ENCODE results near the gene ERBIN.

- TF ChIP-seq, protein P1, sequence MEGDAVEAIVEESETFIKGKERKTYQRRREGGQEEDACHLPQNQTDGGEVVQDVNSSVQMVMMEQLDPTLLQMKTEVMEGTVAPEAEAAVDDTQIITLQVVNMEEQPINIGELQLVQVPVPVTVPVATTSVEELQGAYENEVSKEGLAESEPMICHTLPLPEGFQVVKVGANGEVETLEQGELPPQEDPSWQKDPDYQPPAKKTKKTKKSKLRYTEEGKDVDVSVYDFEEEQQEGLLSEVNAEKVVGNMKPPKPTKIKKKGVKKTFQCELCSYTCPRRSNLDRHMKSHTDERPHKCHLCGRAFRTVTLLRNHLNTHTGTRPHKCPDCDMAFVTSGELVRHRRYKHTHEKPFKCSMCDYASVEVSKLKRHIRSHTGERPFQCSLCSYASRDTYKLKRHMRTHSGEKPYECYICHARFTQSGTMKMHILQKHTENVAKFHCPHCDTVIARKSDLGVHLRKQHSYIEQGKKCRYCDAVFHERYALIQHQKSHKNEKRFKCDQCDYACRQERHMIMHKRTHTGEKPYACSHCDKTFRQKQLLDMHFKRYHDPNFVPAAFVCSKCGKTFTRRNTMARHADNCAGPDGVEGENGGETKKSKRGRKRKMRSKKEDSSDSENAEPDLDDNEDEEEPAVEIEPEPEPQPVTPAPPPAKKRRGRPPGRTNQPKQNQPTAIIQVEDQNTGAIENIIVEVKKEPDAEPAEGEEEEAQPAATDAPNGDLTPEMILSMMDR (IDR thresholded peaks at IDR 0.05), result no peak
- TF ChIP-seq SMAD3 (CRISPR knock-in tag; IDR thresholded peaks at IDR 0.05; ENCODE audit: borderline replicate concordance), result no peak
- no peak for TF ChIP-seq IRF2 (CRISPR knock-in tag; IDR thresholded peaks at IDR 0.05; ENCODE audit: borderline replicate concordance, low read depth)
- no peak for TF ChIP-seq ZBTB21 (CRISPR knock-in tag; IDR thresholded peaks at IDR 0.05; ENCODE audit: borderline replicate concordance)
- TF ChIP-seq JUN (CRISPR knock-in tag; IDR thresholded peaks at IDR 0.05), result no peak
- no peak for TF ChIP-seq USF2 (CRISPR knock-in tag; IDR thresholded peaks at IDR 0.05)
- TF ChIP-seq AFF4 (CRISPR knock-in tag; IDR thresholded peaks at IDR 0.05; ENCODE audit: borderline replicate concordance), result no peak
- TF ChIP-seq, protein P2, sequence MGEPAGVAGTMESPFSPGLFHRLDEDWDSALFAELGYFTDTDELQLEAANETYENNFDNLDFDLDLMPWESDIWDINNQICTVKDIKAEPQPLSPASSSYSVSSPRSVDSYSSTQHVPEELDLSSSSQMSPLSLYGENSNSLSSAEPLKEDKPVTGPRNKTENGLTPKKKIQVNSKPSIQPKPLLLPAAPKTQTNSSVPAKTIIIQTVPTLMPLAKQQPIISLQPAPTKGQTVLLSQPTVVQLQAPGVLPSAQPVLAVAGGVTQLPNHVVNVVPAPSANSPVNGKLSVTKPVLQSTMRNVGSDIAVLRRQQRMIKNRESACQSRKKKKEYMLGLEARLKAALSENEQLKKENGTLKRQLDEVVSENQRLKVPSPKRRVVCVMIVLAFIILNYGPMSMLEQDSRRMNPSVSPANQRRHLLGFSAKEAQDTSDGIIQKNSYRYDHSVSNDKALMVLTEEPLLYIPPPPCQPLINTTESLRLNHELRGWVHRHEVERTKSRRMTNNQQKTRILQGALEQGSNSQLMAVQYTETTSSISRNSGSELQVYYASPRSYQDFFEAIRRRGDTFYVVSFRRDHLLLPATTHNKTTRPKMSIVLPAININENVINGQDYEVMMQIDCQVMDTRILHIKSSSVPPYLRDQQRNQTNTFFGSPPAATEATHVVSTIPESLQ (CRISPR knock-in tag; IDR thresholded peaks at IDR 0.05), result no peak
- TF ChIP-seq ZNF263 (CRISPR knock-in tag; IDR thresholded peaks at IDR 0.05; ENCODE audit: low read depth), result no peak
- TF ChIP-seq ESRRA (CRISPR knock-in tag; IDR thresholded peaks at IDR 0.05; ENCODE audit: borderline replicate concordance), result no peak
Observed at GRCh38 chr5:65986050-65986451, 59.7 kb downstream of the ERBIN start.

Measured in WTC11 (cell line).